Stimulated activated CD4-positive, alpha-beta T cell treated with anti-CD3 and anti-CD28 coated beads, Interleukin-12 subunit alpha, Interleukin-12 subunit beta, amount 100 ng/mL, for 24 hours (primary cell): ENCODE measurements around the gene RRP12.
"Not testable (repeated sequence)": the region's sequence is repeated elsewhere in the genome, so short reads cannot be mapped to it uniquely, and the experiment has no call there.

Experiments
- DNase-seq, 2 experiments: peaks; one replicate each; pipeline ENCODE4 v3.0.0-alpha.2; 2020; ENCODE audit warnings: low read depth in 2 of 2

RRP12 gene

GRCh38 chr10:97400665-97401454 is at the start of gene RRP12:
Gene RRP12, minus strand, starts transcription at chr10:97401340. Its CDS starts 109 bp downstream, at chr10:97401231.
- DNase-seq = peak; percentile 67 to 69

GRCh38 chr10:97450828-97451227 is 49.7 kb upstream of the RRP12 start:
- DNase-seq = no peak

- DNase-seq = peak; percentile 80 to 92
Measured at GRCh38 chr10:97445722-97446639, 44.8 kb upstream of the RRP12 start, which contains the start of the genes EXOSC1 and ZDHHC16. Gene EXOSC1, minus strand, starts transcription at chr10:97446006. Its CDS starts 21 bp downstream, at chr10:97445985. Gene ZDHHC16, plus strand, starts transcription at chr10:97446175. Its CDS starts 5,501 bp downstream, at chr10:97451676.

- DNase-seq = no peak
Measured at GRCh38 chr10:97445357-97445721, 44.2 kb upstream of the RRP12 start.

- no peak for DNase-seq
Measured at GRCh38 chr10:97444212-97444611, 43.1 kb upstream of the RRP12 start.

GRCh38 chr10:97442277-97442676 is 41.1 kb upstream of the RRP12 start:
- DNase-seq = no peak

GRCh38 chr10:97435211-97435610 is 34.1 kb upstream of the RRP12 start:
- no peak for DNase-seq

GRCh38 chr10:97434557-97434956 is 33.4 kb upstream of the RRP12 start:
- no peak for DNase-seq

GRCh38 chr10:97434055-97434454 is 32.9 kb upstream of the RRP12 start:
- no peak for DNase-seq

- no peak for DNase-seq
Measured at GRCh38 chr10:97428572-97428981, 27.4 kb upstream of the RRP12 start.

- no peak for DNase-seq
Measured at GRCh38 chr10:97427571-97428179, 26.5 kb upstream of the RRP12 start.

- no peak for DNase-seq
Measured at GRCh38 chr10:97426776-97427570, 25.8 kb upstream of the RRP12 start.

GRCh38 chr10:97425964-97426775 is 25.0 kb upstream of the RRP12 start, which contains the start of gene PGAM1:
Gene PGAM1, plus strand, starts transcription at chr10:97426191. Its CDS starts 117 bp downstream, at chr10:97426308.
- DNase-seq = peak; percentile 88 to 93

- not testable (repeated sequence) for DNase-seq
Measured at GRCh38 chr10:97423757-97424098, 22.6 kb upstream of the RRP12 start.

GRCh38 chr10:97416565-97416964 is 15.4 kb upstream of the RRP12 start:
- DNase-seq = no peak

- DNase-seq = peak in 1 of 2 experiments; percentile 68
Measured at GRCh38 chr10:97412891-97413304, 11.8 kb upstream of the RRP12 start.

- DNase-seq = no peak
Measured at GRCh38 chr10:97411406-97411805, 10.3 kb upstream of the RRP12 start.

GRCh38 chr10:97408496-97408992 is 7.4 kb upstream of the RRP12 start:
- no peak for DNase-seq

GRCh38 chr10:97407952-97408248 is 6.8 kb upstream of the RRP12 start:
- DNase-seq = no peak

GRCh38 chr10:97407211-97407951 is 6.2 kb upstream of the RRP12 start:
- no peak for DNase-seq
